KBM-7 (cell line): ENCODE measurements around the gene CDC16.
A peak's percentile ranks its signal among the peaks of the same experiment; 100 is the strongest.
"Not testable (repeated sequence)": the region's sequence is repeated elsewhere in the genome, so short reads cannot be mapped to it uniquely, and the experiment has no call there.

Experiments
- DNase-seq: peaks from one replicate; pipeline ENCODE4 v3.0.0-alpha.2; 2015
- in situ Hi-C: fragments of 300-500 bp; cut with MboI; formaldehyde crosslinking; loops from 2 replicates; pipeline ENCODE4 v1.14.3; 2020; ENCODE audit warnings: low sequenced_read_pairs, low pct_unique_long_range_greater_than_20kb, mixed read lengths

Gene CDC16

DNA sequence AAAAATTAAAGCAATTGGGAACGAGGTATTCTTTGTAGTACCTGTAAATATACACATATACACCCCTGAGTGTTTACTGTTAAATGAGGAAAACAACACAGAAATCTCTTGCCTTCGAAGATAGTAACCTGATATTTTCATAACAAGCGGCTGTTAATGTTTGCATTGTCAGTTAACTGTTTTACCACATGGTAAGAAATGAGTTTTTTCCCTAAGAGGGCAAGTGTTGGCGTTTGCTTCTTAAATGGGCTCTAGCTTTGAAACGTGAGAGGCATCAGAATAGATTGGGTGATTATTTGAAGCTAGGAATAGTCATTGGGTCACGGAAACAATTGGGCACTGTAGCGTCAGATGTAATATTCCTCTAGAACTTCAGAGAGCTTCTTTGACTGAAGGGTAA lies 24.7 kb downstream of the CDC16 start:
- in situ Hi-C loops, result no loop called here
- no peak for DNase-seq

DNA sequence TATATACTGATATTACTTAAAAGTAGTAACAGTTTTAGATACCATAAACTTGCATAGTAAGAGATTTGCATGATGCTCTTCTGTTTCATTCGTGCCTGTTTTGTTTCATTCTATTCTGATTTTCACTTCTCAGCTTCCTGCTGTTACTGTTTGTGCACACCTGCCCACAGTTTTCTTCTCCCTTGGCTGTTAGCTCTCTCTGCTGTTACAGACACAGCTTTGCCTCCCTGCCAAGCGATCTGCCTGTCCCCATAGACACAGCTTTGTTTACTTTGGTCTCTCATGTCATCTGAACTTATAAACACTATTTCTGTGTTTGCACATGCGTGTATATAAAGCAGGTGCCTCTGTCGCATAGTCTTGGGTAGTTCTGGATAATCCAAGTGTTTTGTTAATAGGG lies 25.3 kb downstream of the CDC16 start:
- no peak for DNase-seq
- in situ Hi-C loops, result no loop called here

DNA sequence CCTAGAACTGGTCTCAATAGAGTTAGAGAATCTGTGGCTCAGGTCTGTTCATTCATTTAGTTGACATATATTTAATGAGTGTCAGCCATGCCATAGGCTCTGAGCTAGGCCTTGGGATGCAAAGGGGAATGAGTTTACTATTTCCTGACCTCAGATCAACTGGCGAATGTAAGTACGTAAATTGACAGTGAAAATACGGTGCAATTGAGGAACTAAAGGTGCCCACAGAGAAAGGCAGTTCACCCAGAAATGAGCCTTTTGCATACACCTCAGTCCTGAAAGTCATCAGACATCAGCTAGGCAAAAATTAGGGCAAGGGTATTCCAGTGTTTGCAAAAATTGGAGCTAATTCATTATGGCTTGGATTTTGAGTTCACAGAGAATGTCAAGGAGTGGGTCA lies 26.1 kb downstream of the CDC16 start:
- in situ Hi-C loops, result no loop called here
- DNase-seq, result peak; percentile 16

DNA sequence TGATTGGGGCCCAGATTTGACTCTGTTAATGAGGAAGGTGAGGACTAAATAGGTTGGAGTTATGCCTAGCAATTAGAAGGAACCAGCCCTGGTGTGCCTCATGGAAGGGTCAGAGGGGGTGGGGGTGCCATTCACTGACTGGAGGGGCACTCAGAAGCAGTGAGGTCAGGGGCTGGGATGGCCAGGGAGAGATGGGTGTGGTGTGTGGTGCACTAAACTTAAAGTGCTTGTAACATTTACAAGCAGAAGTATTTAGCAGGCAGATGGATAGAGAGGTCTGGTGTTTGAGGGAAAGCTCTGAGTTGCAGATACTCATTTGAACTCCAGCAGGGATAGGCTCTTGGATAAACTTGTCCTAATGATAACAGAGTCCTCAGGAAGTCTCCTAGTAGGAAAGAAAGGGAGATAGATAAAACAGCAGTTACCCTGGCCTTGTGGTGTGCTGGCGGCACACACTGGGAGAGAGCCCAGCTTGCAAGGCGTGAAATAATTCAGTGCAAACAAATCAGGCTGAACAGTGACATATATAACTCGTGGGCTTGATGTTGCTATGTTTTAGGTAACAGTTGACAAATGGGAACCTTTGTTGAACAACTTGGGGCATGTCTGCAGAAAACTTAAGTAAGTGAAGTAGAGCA lies 26.8 kb downstream of the CDC16 start:
- DNase-seq, result no peak
- in situ Hi-C loops, result no loop called here

DNA sequence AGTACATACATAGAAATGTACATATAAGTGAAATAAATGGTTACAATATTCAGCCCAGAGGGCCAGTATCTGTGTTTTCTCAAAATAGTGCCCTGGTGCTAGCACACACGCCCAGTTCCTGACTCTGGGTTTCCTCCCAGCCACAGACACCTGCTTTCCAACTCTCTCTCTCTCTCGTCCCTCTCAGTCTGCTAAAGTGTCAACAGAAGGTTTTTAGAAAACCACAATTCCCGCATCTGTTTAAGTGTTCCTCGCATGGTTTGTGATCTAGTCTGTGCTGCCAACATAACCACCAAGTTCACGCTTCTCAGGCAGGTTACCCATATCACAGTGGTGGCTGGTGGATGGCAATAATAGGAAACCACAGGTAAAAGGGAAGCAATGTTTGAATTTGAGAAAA lies 28.9 kb downstream of the CDC16 start:
- peak; percentile 68 for DNase-seq
- in situ Hi-C loops, result no loop called here

DNA sequence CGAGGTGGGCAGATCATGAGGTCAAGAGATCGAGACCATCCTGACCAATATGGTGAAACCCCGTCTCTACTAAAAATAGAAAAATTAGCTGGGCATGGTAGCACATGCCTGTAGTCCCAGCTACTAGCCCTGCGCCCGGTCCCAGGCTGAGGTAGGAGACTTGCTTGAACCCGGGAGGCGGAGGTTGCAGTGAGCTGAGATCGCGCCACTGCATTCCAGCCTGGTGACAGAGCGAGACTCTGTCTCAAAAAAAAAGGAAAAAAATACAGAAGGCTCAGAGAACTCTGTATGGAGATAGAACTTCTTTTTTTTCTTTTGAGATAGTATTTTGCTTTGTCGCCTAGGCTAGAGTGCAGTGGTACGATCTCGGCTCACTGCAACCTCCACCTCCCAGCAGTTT lies 29.6 kb downstream of the CDC16 start:
- DNase-seq, in situ Hi-C loops: not testable (repeated sequence)

DNA sequence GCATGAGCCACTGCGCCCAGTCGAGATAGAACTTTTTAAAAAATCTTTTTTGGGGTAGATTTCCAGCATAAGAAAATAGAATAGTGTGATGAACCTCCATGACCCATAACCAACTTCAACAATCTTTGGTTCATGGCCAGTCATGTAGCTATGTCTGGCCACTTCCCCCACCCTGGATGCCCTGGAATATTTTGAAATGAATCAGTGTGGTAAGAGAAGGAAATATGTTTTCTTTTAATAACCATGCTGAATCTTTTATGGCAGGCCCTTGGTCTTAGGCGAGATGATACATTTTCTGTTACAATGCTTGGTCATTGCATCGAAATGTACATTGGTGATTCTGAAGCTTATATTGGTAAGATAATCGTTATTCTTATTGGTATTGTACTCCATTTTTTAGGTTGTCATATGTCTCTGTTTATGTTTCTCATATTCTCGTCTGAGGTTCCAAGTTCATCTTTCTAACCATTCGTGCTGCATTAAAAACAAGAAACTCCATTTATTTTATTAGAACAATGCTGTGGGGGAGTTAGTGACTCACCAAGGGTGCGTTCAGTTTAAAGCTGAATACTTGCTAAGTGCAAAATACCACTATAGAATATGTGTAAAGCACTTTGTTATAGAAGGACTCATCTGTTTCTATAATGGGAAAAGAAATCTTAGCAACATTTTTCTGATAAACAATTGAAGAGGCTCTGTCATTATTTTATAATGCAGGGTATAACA lies 30.4 kb downstream of the CDC16 start:
- DNase-seq, result no peak
- in situ Hi-C loops, result no loop called here

DNA sequence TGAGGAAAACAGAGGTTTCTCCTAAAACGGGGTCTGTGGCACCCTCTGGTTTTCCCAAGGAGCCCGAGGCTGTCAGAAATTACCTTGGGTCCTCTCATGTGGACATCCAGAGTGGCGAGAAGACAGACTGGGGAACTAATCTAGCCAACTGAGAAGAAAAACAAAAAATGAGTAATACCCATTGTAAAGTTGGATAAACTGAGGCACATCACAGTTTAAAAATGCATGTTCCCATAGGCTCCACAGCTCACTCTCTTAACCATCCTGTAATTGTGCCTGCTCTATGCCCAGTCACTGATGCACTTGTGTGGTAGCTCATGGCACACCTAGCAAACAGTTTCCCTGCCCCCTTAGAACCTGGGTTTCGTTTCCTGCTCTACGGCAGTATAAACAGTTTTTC lies 31.5 kb downstream of the CDC16 start:
- no peak for DNase-seq
- in situ Hi-C loops, result no loop called here

DNA sequence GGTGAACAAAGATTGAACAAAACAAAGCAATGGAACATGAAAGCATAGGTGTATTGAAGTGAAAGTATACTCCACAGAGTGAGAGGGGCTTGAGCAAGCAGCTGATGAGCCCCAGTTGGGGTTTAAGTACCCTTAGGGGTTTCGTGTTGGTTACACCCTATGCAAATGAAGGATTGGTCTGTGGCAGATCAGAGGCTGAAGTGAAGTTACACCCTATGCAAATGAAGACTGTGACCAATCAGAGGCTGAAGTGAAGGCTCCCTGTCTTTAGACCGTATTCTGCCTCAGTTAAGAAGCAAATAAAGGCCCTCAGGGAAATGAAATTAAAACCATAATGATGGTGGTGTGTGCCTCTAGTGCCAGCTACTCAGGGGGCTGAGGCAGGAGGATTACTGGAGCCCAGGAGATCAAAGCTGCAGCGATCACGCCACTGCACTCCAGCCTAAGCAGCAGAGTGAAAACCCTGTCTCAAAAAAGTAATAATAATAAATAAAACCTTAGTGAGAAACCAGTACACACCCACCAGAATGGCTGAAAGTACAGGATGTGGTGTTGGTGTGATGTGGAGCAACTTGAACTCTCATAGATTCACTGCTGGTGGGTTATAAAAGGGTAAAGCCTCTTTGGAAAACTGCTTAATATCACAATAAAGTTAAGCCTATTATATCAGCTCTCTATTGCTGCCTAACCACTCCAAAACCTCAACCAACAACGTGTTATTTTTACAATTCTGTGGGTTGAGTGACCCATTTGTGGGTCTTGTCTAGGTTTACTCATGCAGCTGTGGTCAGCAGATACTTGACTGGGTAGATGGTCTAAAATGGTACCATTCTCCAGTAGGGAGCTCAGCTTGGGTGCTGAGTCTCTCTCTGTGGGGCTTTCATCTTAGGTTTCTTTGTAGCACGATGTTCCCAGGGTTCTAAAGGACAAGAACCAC lies 33.9 kb downstream of the CDC16 start:
- in situ Hi-C loops, result no loop called here
- DNase-seq, result no peak

DNA sequence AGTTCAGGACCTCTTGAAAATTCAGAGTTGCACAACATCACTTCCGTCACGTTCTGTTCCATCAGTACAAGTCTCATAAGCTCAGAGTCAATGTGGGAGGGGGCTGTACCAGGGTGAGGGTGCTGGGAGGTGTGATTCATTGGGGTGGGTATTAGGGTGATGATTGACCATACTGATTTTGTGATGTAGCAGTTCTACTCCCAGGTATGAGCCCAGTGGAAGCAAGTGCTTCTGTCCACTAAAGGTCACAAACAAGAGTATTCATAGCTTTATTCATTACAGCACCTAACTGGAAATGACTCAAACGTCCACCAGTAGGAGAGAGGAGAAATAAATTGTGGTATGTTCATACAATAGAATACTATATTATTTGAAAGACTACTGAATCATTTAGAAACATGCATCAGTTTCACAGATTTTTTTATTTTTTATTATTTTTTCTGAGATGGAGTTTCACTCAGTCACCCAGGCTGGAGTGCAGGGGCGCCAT lies 34.6 kb downstream of the CDC16 start:
- no peak for DNase-seq
- in situ Hi-C loops, result no loop called here

DNA sequence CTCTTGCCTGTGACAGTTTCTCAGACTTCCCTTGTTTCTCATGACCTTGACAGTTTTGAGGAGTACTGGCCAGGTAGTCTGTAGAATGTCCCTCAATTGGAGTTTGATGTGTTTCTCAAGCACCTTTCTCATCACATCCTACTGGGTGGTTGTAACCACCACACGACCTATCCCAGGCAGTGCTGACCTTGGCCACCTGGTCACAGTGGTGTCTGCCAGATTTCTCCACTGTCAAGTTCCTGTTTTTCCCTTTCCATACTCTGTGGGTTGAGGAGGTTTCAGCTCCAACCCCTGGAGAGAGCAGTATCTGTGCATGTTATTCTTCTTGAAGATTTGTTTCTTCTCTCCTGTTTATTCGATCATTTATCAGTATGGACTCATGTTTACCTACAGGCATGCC lies 38.3 kb downstream of the CDC16 start:
- in situ Hi-C loops, result no loop called here
- peak; percentile 23 for DNase-seq

DNA sequence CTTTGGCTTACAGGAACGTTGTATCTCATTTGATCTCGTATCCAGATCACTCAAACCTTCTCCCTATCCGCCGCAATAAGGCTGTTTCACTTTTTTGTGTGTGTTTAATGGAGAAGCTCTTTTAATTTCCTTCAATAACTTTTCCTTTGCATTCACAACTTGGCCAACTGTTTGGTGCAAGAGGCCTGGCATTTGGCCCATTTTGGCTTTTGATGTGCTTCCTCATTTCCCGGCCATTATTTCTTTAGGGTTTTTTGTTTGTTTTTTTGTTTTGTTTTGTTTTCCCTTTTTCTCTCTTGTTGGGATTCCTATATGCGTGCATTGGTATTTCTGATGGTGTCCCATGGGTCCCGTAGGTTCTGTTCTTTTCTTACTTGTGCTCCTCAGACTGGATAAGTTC lies 40.6 kb downstream of the CDC16 start:
- DNase-seq, result peak; percentile 37
- in situ Hi-C loops, result no loop called here

DNA sequence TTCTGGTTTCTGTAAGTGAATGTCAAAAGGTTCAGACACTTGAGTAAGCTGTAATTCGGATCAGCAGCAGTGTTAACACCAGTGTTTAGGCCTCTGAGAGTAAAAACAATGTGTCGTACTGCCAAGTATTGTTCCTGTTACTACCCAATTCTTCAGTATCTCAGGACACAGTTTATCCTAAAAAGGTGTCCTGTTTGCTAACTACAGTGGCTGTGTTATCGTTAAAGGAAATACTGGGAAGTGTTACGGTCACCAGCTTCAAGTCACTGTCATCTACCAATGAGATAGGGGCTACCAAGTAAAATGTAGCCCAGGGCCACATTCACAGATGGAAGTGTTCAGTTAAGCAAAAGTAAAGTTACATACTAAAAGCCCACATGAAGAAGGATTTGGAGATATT lies 44.4 kb downstream of the CDC16 start:
- in situ Hi-C loops, result no loop called here
- no peak for DNase-seq

DNA sequence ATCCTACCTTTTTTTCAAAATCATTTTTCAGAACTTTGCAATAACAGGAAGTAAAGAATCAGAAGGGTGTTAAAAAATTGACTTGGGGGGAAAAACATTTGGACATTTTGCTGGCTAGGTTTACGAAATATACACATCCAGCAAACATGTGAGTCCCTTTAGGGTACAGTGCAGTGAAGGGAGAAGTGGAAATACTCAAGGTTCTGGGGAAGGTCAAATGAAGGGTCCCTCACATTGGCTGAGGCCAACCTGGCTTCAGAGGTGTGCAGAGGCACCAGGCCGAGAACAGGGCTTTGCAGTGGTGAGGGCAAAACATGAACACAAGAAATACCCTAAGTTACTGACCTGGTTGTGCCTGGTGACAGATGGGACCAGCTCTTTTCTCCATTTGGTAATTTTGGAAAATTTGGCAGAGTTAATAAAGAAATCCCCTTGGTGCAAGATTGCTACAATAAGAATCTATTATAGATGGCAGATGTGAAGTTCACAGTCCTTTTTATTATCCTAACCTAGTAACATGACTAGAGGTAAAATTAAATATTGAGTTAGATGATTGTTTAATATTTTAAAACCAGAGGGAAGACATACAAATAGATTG lies 45.2 kb downstream of the CDC16 start:
- in situ Hi-C loops, result no loop called here
- DNase-seq, result no peak

DNA sequence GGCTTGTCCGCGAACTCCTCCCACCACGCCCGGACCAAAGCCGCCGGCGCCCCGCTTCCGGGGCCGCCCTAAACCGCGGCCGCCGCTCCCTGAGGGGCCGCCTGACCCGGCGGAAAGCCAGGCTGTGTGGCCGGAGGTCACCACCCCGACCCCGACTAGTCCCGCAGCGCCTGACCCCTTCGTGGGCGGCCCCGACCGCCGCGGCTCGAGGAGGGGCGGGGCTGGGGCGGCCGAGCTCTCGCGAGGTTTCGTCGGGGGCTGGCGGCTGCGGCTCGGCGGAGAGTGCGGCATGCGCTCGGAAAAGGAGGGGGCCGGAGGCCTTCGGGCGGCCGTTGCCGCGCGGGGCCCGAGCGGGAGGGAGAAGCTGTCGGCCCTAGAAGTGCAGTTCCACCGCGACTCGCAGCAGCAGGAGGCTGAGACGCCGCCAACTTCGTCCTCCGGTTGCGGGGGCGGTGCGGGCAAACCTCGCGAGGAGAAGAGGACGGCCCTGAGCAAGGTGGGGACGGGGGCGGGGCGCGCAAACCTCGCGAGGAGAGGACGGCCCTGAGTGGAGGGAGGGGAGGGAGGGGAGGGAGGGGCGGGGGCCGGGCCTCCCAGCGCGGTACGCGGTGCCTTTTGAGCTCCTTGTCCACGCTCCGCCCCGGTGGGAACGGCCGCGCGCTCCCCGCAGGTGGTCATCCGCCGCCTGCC lies 46.8 kb downstream of the CDC16 start, which contains the start of gene UPF3A:
UPF3A (plus strand) TSS at position 251 of the 690 bp plus-strand sequence; CDS start at position 290, 39 bp downstream.
- DNase-seq, result peak; percentile 88
- in situ Hi-C loops, result no loop called here

DNA sequence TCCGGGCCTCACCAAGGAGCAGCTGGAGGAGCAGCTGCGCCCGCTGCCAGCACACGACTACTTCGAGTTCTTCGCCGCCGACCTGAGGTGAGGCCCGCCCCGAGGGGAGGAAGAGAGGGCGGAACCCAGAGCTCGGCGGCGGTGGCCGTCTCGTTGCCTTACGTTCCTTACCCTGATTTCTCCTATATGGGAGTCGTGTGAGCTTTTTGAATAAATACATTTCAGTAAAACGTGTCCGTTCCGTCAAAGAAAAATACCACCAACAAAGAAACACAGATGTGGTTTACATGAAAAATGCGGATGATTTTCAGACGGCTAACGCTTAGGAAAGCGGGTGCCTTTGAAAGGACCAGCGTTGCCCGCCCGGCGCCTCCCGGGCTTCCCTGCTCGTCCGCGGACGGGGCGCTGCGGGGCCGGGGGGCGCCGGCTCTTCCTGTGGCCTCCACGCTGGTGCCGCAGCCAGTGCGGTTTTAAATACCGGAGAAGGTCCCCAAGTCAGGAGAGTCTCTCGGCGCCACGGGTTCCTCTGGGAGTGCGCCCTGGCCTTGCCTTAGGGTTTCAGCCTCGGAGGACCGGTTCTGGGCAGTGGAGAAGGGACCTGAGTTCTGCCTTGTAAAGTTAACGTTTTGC lies 47.5 kb downstream of the CDC16 start:
- DNase-seq, result peak; percentile 87
- in situ Hi-C loops, result no loop called here

DNA sequence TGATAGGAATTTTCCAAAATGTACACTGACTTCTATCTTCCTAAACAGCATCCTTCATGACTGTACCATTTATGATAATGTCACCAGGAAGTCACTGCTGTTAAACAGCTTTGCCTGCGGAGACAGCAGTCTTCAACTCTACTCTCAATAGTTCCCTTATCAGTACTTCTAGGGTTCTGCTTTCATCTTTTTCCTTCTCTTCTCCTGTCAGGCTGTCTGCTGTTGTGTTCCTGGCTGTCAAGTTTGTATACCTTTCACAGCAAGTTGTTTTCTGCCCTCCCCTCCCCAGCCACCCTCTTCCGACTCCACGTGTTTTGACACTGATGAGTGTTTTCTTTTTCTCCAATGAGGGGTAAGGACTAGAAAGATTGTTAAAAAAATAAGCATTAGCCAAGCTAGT lies 48.9 kb downstream of the CDC16 start:
- peak; percentile 38 for DNase-seq
- in situ Hi-C loops, result no loop called here

DNA sequence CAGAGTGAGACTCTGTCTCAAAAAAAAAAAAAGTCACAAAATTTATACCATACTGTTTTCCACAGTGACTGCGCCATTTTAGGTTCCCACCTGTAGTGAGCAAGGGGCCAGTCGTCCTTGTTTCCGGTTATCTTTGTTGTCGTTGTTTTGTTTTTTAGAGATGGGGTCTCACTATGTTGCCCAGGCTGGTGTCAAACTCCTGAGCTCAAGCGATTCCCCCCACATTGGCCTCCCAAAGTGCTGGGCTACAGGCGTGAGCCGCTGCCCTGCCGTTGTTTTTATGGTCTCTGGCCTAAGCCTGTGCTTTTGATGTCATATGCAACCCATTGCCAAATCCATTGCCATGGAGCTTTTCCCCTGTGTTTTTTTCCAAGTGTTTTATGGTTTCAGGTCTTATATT lies 50.0 kb downstream of the CDC16 start:
- in situ Hi-C loops, result no loop called here
- DNase-seq, result no peak
